Naive thymus-derived CD4-positive, alpha-beta T cell (primary cell): ENCODE measurements around the gene CCDC71L. TPM values are rescaled to one million over a fixed set of nuclear protein-coding genes. Genes with fewer than 3 reads are reported as not detected.
A peak's percentile ranks its signal among the peaks of the same experiment; 100 is the strongest.
"Not testable (repeated sequence)": the region's sequence is repeated elsewhere in the genome, so short reads cannot be mapped to it uniquely, and the experiment has no call there.

Experiments
- ATAC-seq: fragments of 150-1000 bp; cut with Tn5 transposase; 2 replicates; pipeline ENCODE4 v1.10.0; 2021; ENCODE audit warnings: mild to moderate bottlenecking, moderate library complexity
- CTCF ChIA-PET: fragments of 350-600 bp; sonication (Branson Sonifier 250); formaldehyde crosslinking; loops from one replicate; lab custom pipeline; 2021; ENCODE audit warnings: antibody characterized with exemption; lab: Charles Lee
- POLR2A ChIA-PET: fragments of 350-600 bp; sonication (Branson Sonifier 250); formaldehyde crosslinking; loops from one replicate; lab custom pipeline; 2021; ENCODE audit warnings: antibody characterized with exemption, inconsistent platforms; lab: Charles Lee
- DNase-seq, 9 donors: peaks; one replicate each; pipeline versions ENCODE4 v3.0.0 to v3.0.0-alpha.2; 2020 to 2022; ENCODE audit warnings: mixed read lengths in 1 of 9
- H3K27ac ChIP-seq: one replicate; pipeline ENCODE4 v1.7.0; 2013; ENCODE audit warnings: mild to moderate bottlenecking, low read depth, low read length, moderate library complexity
- H3K27me3 ChIP-seq, 2 donors: one replicate each; pipeline ENCODE4 v1.7.0; 2013; ENCODE audit warnings: low read length in 2 of 2, mild to moderate bottlenecking in 2 of 2, moderate library complexity in 2 of 2; ENCODE audit not compliant: control insufficient read depth in 2 of 2, insufficient read depth in 2 of 2
- H3K36me3 ChIP-seq, 3 experiments: 1 replicate in 2 of 3; 2 replicates in 1 of 3; pipeline ENCODE4 v1.7.0; 2013; ENCODE audit warnings: low read length in 3 of 3, mild to moderate bottlenecking in 3 of 3, moderate library complexity in 1 of 3; ENCODE audit not compliant: insufficient read depth in 3 of 3, control insufficient read depth in 2 of 3
- H3K4me1 ChIP-seq, 2 donors: one replicate each; pipeline ENCODE4 v1.7.0; 2013; ENCODE audit warnings: low read length in 2 of 2, mild to moderate bottlenecking in 2 of 2, moderate library complexity in 1 of 2; ENCODE audit not compliant: control insufficient read depth in 2 of 2, insufficient read depth in 2 of 2
- H3K4me3 ChIP-seq: 2 replicates; pipeline ENCODE4 v1.7.0; 2013; ENCODE audit warnings: mild to moderate bottlenecking, low read length
- H3K9me3 ChIP-seq, 3 experiments: 1 replicate in 2 of 3; 2 replicates in 1 of 3; pipeline ENCODE4 v1.7.0; 2013; ENCODE audit warnings: low read length in 3 of 3; ENCODE audit not compliant: control insufficient read depth in 2 of 3
- H3K27ac Mint-ChIP-seq, 9 donors: one replicate each; pipeline ENCODE4 v1.8.0; 2020 to 2022; ENCODE audit warnings: mixed read lengths in 9 of 9, mild to moderate bottlenecking in 8 of 9, moderate library complexity in 5 of 9, inconsistent platforms in 2 of 9
- H3K27me3 Mint-ChIP-seq, 5 donors: one replicate each; pipeline ENCODE4 v1.8.0; 2021 to 2022; ENCODE audit warnings: mixed read lengths in 5 of 5, mild to moderate bottlenecking in 1 of 5
- H3K36me3 Mint-ChIP-seq, 5 donors: one replicate each; pipeline ENCODE4 v1.8.0; 2020 to 2022; ENCODE audit warnings: mixed read lengths in 5 of 5, mild to moderate bottlenecking in 3 of 5, inconsistent platforms in 1 of 5
- H3K4me1 Mint-ChIP-seq, 7 donors: one replicate each; pipeline ENCODE4 v1.8.0; 2020 to 2022; ENCODE audit warnings: mixed read lengths in 7 of 7, mild to moderate bottlenecking in 3 of 7, inconsistent platforms in 1 of 7
- H3K4me3 Mint-ChIP-seq, 10 donors: one replicate each; pipeline ENCODE4 v1.8.0; 2020 to 2022; ENCODE audit warnings: mild to moderate bottlenecking in 10 of 10, mixed read lengths in 10 of 10, moderate library complexity in 6 of 10, inconsistent platforms in 2 of 10
- H3K9me3 Mint-ChIP-seq, 11 donors: one replicate each; pipeline ENCODE4 v1.8.0; 2020 to 2022; ENCODE audit warnings: mixed read lengths in 11 of 11, mild to moderate bottlenecking in 4 of 11, inconsistent platforms in 1 of 11, moderate library complexity in 1 of 11
- intact Hi-C, 2 donors: fragments of 100-400 bp; cut with micrococcal nuclease; formaldehyde crosslinking; loops; one replicate each; pipeline ENCODE4 v1.15.1; 2023
- polyA plus RNA-seq, 2 donors: library from polyadenylated mRNA; unstranded; fragments of 300-500 nt; fragmentation: Illumina TruSeq; gene quantifications; one replicate each; pipeline ENCODE4 v1.2.3, GENCODE V29; 2021
- total RNA-seq, 6 experiments: library from RNA in 5 of 6; stranded (reverse) in 5 of 6; gene quantifications; 1 replicate in 5 of 6; 2 replicates in 1 of 6; pipeline ENCODE4 v1.2.3 and lab custom pipeline; 2021 to 2026

CCDC71L gene
- total and polyA plus RNA-seq, 7 experiments from 2014 or later, result 2.5 to 14.6 (median 12.0) TPM

GRCh38 chr7:106688161-106688560 is 27.2 kb upstream of the CCDC71L start:
- peaks cover 0 to 26% (median 9%) of the 10 kb centered on the region in 11 donors for H3K9me3 Mint-ChIP-seq
- H3K4me3 ChIP-seq, H3K9me3 ChIP-seq, POLR2A ChIA-PET, H3K36me3 ChIP-seq, CTCF ChIA-PET, H3K4me3 Mint-ChIP-seq, H3K27ac Mint-ChIP-seq, H3K27me3 Mint-ChIP-seq, H3K4me1 Mint-ChIP-seq, H3K27ac ChIP-seq, H3K36me3 Mint-ChIP-seq, H3K27me3 ChIP-seq, ATAC-seq, intact Hi-C loops, DNase-seq, H3K4me1 ChIP-seq: not testable (repeated sequence)

GRCh38 chr7:106683941-106684340 is 23.0 kb upstream of the CCDC71L start:
- no peaks in the 10 kb centered on the region for H3K36me3 ChIP-seq
- Mint-ChIP-seq H3K9me3 (peaks cover 0 to 25% (median 9%) of the 10 kb centered on the region in 11 donors), H3K36me3 (peaks cover 0 to 7% (median 0%) of the 10 kb centered on the region in 5 donors), H3K4me1 (peaks cover 0 to 8% (median 0%) of the 10 kb centered on the region in 7 donors), H3K27ac (no peak overlapping the region), H3K27me3 (peaks cover 0 to 5% (median 0%) of the 10 kb centered on the region in 5 donors), H3K4me3 (no peak overlapping the region)
- H3K9me3 ChIP-seq, result no peaks in the 10 kb centered on the region
- no peak for DNase-seq
- no peak overlapping the region for H3K27ac ChIP-seq
- intact Hi-C loops, result no loop called here
- no peak for ATAC-seq
- ChIA-PET POLR2A (no interaction called here), CTCF (interaction anchor here (0.7 kb wide), 1 partner anchor 138 kb away, joined by 5 read pairs; no protein-coding TSS in a partner anchor)
- H3K27me3 ChIP-seq, result no peaks in the 10 kb centered on the region
- H3K4me1 ChIP-seq, result no peaks in the 10 kb centered on the region
- H3K4me3 ChIP-seq, result no peak overlapping the region

- DNase-seq (no peak), ATAC-seq (no peak)
- Histone ChIP-seq H3K4me1 (no peaks in the 10 kb centered on the region), H3K36me3 (no peaks in the 10 kb centered on the region), H3K9me3 (no peaks in the 10 kb centered on the region), H3K4me3 (no peak overlapping the region), H3K27me3 (no peaks in the 10 kb centered on the region), H3K27ac (no peak overlapping the region)
- H3K9me3 Mint-ChIP-seq, result peaks cover 0 to 14% (median 2%) of the 10 kb centered on the region in 11 donors
- peaks cover 0 to 4% (median 0%) of the 10 kb centered on the region in 5 donors for H3K27me3 Mint-ChIP-seq
- H3K27ac Mint-ChIP-seq, result no peak overlapping the region
- POLR2A ChIA-PET, result no interaction called here
- CTCF ChIA-PET, result no interaction called here
- no peaks in the 10 kb centered on the region for H3K36me3 Mint-ChIP-seq
- no peak overlapping the region for H3K4me3 Mint-ChIP-seq
- intact Hi-C loops, result no loop called here
- H3K4me1 Mint-ChIP-seq, result peaks cover 0 to 8% (median 0%) of the 10 kb centered on the region in 7 donors
These were observed 21.0 kb upstream of the CCDC71L start for GRCh38 chr7:106681815-106682495.

GRCh38 chr7:106679153-106679931 is 18.4 kb upstream of the CCDC71L start:
- Histone ChIP-seq H3K4me3 (no peak overlapping the region), H3K27ac (no peak overlapping the region), H3K27me3 (no peaks in the 10 kb centered on the region), H3K4me1 (no peaks in the 10 kb centered on the region), H3K36me3 (no peaks in the 10 kb centered on the region), H3K9me3 (no peaks in the 10 kb centered on the region)
- Mint-ChIP-seq H3K4me3 (no peak overlapping the region), H3K27me3 (peaks cover 0 to 2% (median 0%) of the 10 kb centered on the region in 5 donors), H3K4me1 (peaks cover 0 to 8% (median 0%) of the 10 kb centered on the region in 7 donors), H3K27ac (no peak overlapping the region), H3K9me3 (peaks cover 0 to 9% (median 0%) of the 10 kb centered on the region in 11 donors), H3K36me3 (no peaks in the 10 kb centered on the region)
- DNase-seq (no peak), ATAC-seq (peak; percentile 87)
- ChIA-PET POLR2A (interaction anchor here (1.4 kb wide), 1 partner anchor 9 kb away, joined by 3 read pairs; no protein-coding TSS in a partner anchor), CTCF (no interaction called here)
- intact Hi-C loops, result no loop called here

GRCh38 chr7:106678795-106679152 is 17.8 kb upstream of the CCDC71L start:
- CTCF ChIA-PET, result interaction anchor here (0.5 kb wide), 1 partner anchor 621 kb away, joined by 3 read pairs; no protein-coding TSS in a partner anchor
- H3K27ac Mint-ChIP-seq, result no peak overlapping the region
- no peaks in the 10 kb centered on the region for H3K9me3 ChIP-seq
- ATAC-seq, result no peak
- H3K4me1 ChIP-seq, result no peaks in the 10 kb centered on the region
- no peaks in the 10 kb centered on the region for H3K36me3 Mint-ChIP-seq
- peaks cover 0 to 9% (median 0%) of the 10 kb centered on the region in 11 donors for H3K9me3 Mint-ChIP-seq
- intact Hi-C loops, result no loop called here
- H3K36me3 ChIP-seq, result no peaks in the 10 kb centered on the region
- POLR2A ChIA-PET, result interaction anchor here (1.4 kb wide), 1 partner anchor 8 kb away, joined by 3 read pairs; no protein-coding TSS in a partner anchor
- H3K4me3 Mint-ChIP-seq, result no peak overlapping the region
- peaks cover 0 to 5% (median 0%) of the 10 kb centered on the region in 5 donors for H3K27me3 Mint-ChIP-seq
- no peak overlapping the region for H3K27ac ChIP-seq
- no peaks in the 10 kb centered on the region for H3K27me3 ChIP-seq
- no peak for DNase-seq
- no peak overlapping the region for H3K4me3 ChIP-seq
- H3K4me1 Mint-ChIP-seq, result peaks cover 0 to 8% (median 0%) of the 10 kb centered on the region in 7 donors

- H3K36me3 ChIP-seq, H3K4me3 ChIP-seq, H3K4me3 Mint-ChIP-seq, CTCF ChIA-PET, H3K9me3 ChIP-seq, ATAC-seq, H3K36me3 Mint-ChIP-seq, H3K27me3 ChIP-seq, H3K27me3 Mint-ChIP-seq, DNase-seq, intact Hi-C loops, H3K4me1 Mint-ChIP-seq, H3K27ac ChIP-seq, H3K27ac Mint-ChIP-seq, H3K4me1 ChIP-seq: not testable (repeated sequence)
- peaks cover 0 to 13% (median 0%) of the 10 kb centered on the region in 11 donors for H3K9me3 Mint-ChIP-seq
- POLR2A ChIA-PET, result interaction anchor here (0.7 kb wide), 1 partner anchor 183 kb away, joined by 3 read pairs; no protein-coding TSS in a partner anchor
These were observed 15.5 kb upstream of the CCDC71L start for GRCh38 chr7:106676506-106676905.
